HG03342 (cell line): ENCODE data around the gene GRIK4.
"Not testable (repeated sequence)": the region's sequence is repeated elsewhere in the genome, so short reads cannot be mapped to it uniquely, and the experiment has no call there.

Experiments
- ATAC-seq: cut with Tn5 transposase; IDR thresholded peaks from one replicate; pipeline ENCODE4 v1.9.1; 2021; ENCODE audit warnings: mild to moderate bottlenecking, moderate library complexity; ENCODE audit not compliant: unreplicated experiment

The GRIK4 gene

DNA sequence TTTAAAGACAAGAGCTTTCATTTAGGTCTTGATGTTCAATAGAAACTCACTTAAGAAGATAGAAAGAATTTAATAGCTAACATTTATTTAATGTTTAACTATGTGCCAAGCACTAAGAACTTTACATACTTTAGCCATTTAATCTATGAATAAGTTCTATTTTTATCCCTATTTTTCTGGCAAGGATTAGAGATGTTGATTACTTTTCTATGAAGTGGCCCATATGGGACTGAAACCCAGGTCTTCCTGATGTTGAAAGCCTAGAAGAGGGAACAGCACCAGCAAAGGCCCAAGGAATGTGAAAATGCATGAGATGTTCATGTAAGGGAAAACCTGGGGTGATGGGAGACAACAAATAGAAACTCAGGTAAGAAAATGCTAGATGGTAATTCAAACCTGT, 497.0 kb downstream of the GRIK4 start:
- no peak for ATAC-seq

- no peak for ATAC-seq
Measured at GRCh38 chr11:121012091-121012490, 500.5 kb downstream of the GRIK4 start.

- ATAC-seq, result no peak
Measured at GRCh38 chr11:121018746-121019145, 507.2 kb downstream of the GRIK4 start.

- not testable (repeated sequence) for ATAC-seq
Measured at GRCh38 chr11:121021718-121022117, 510.2 kb downstream of the GRIK4 start.

DNA sequence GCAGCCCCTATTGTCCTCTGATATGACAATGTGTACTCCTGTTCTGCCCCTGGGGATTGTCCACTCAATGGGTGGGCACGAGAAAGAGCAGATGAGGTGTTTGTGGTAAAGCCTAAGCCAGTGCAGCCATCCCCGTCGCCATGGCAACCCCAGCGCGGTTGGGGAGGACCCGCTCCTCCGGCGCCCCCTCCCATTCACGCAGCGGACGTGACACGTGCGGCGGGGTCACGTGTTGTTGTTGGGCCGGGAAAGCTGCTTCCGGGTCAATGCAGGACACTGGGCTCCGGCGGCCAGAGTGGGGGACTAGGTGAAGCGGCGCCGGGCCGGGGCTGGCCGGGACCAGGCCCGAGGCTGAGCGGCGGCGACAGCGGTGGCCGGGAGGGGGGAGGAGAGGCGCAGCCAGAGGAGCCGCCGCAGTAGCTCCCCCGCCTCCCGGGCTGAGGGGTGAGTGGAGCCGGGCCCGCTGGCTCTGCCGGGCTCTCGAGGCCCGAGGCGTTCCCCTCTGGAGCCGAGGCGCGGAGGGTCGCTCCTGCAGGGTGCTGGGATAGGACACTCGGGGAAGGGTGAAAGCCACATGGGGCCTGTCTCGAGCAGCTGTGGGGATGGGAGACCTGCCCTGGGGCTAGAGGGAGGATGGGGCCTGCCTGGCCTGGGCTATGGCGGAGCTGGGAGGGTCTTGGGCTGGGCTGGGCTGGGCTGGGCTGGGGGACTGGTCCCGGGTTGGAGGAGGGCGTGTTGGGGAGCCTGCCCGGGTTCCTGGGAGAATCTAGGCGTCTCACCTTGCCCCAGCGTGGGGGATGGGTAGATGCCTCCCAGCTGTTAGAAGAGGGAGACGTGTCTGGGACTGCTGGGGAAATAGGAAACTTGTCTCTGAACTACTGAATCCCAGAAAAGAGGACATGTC, 512.6 kb downstream of the GRIK4 start, which contains the start of gene TBCEL:
Gene TBCEL, plus strand, starts transcription at position 255 of the 904 bp plus-strand sequence. CDS start 21,589 bp downstream, outside the sequence.
- ATAC-seq, result peak; percentile 92

GRCh38 chr11:121024989-121025388, 513.4 kb downstream of the GRIK4 start:
- ATAC-seq, result peak; percentile 36

GRCh38 chr11:121029153-121029552, 517.6 kb downstream of the GRIK4 start:
- ATAC-seq, result no peak

DNA sequence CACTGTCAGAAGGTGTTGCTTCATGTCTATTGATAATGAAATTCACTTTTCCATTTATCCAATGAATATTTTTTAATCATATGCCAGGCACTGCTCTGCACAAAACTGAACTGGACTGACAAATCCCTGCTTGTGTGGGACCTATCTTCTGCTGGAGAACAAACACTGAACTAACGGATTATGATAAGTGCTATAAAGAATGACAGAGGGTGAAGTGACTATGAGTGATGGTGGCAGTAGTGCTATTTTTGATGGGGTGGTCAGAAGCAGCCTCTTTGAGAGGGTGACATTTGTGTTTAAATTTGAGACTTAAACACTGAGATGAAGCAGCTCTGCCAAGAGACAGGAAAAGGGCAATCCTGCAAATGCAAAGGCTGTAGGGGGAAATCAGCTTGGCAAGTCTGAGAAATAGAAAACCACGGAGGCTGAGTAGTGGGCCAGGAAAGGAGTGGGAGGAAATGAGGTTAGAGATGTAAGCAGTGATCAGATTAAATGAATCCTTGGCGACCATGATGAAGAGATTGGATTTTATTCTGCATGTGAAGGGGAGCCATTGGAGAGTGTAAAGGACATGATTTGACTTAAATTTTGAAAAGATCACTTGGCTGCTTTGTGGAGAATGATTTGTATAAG, 518.4 kb downstream of the GRIK4 start:
- ATAC-seq, result no peak

GRCh38 chr11:121031167-121031566, 519.6 kb downstream of the GRIK4 start:
- no peak for ATAC-seq

- ATAC-seq, result not testable (repeated sequence)
Measured at GRCh38 chr11:121031648-121032047, 520.1 kb downstream of the GRIK4 start.

- no peak for ATAC-seq
Measured at GRCh38 chr11:121032546-121032945, 521.0 kb downstream of the GRIK4 start.

DNA sequence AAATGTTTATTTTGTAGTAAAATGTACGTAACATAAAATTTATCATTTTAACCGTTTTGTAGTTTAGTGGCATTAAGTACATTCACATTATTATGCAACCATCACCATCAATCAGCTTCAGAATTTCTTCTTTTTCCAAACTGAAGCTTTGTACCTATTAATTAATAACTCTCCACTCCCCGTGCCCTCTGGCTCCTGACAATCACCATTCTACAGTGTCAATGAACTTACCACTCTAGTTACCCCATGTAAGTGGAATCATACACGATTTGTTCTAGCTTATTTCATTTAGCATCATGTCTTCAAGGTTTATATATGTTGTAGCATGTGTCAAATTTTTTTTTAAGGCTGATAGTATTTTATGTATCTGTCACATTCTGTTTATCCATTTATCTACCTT, 522.1 kb downstream of the GRIK4 start:
- no peak for ATAC-seq

DNA sequence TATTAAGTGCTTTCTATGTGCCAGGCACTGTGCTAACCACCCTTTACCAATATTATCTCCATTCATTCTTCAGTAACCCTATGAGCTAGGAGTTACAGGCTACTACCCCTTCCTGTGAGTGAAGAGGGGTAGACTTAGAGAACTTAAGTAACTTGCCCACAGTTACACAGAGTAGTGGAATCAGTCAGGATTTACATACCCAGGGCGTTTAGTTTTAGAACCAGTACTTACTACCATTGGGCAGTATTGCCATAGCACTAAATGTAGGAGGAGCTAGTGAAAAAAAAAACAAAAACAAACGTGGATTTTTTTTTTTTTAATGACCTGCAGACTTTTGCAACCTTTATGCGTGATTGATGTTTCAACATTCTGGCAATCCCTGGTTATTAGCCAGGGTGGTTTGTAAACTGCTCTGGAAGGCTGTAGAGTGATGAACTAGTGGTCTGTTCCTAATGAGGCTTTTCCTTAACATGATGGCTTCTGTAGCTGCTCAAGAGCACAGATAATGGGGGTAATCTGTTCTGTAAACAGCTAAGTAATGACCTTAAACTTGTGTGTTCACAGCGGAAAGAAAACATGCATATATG, 523.7 kb downstream of the GRIK4 start:
- no peak for ATAC-seq

- ATAC-seq, result peak; percentile 47
Measured at GRCh38 chr11:121035780-121036179, 524.2 kb downstream of the GRIK4 start.

- no peak for ATAC-seq
Measured at GRCh38 chr11:121037016-121037415, 525.5 kb downstream of the GRIK4 start.
